Fibroblast of lung (primary cell): Measurements from ENCODE around the gene C1orf210. TPM values are rescaled to one million over a fixed set of nuclear protein-coding genes. Genes with fewer than 3 reads are reported as not detected.

ENCODE experiments used
- DNase-seq, 2 donors: peaks; one replicate each; pipeline versions ENCODE4 v3.0.0 to v3.0.0-alpha.2; 2010; ENCODE audit warnings: low read depth in 2 of 2
- H2AFZ ChIP-seq: 2 replicates; pipeline ENCODE4 v1.5.1; 2012; ENCODE audit warnings: low read length, control low read depth, inconsistent platforms
- H3K27ac ChIP-seq: 2 replicates; pipeline ENCODE4 v1.5.1; 2011; ENCODE audit warnings: low read length, control low read depth; ENCODE audit not compliant: insufficient read depth
- H3K27me3 ChIP-seq: 2 replicates; pipeline ENCODE4 v1.5.1; 2011; ENCODE audit warnings: mild to moderate bottlenecking, low read length; ENCODE audit not compliant: control insufficient read depth, insufficient read depth
- H3K36me3 ChIP-seq: 2 replicates; pipeline ENCODE4 v1.5.1; 2011; ENCODE audit warnings: low read length; ENCODE audit not compliant: control insufficient read depth, insufficient read depth
- H3K4me1 ChIP-seq: 2 replicates; pipeline ENCODE4 v1.5.1; 2011; ENCODE audit warnings: low read length; ENCODE audit not compliant: control insufficient read depth, insufficient read depth; ENCODE audit errors: extremely low read depth
- H3K4me2 ChIP-seq: 2 replicates; pipeline ENCODE4 v1.5.1; 2011; ENCODE audit warnings: low read length, control low read depth; ENCODE audit not compliant: insufficient read depth; ENCODE audit errors: extremely low read depth
- H3K4me3 ChIP-seq, 4 experiments: fragments of 200-600 bp in 1 of 4; sonication (generic) in 1 of 4; replicated peaks in 1 of 4; 2 replicates each; pipeline ENCODE4 v1.5.1; 2011 to 2016; ENCODE audit warnings: low read length in 4 of 4, low read depth in 3 of 4, mild to moderate bottlenecking in 3 of 4, control low read depth in 2 of 4, inconsistent platforms in 1 of 4, mixed read lengths in 1 of 4; ENCODE audit not compliant: insufficient read depth in 1 of 4; ENCODE audit errors: control extremely low read depth in 1 of 4
- H3K79me2 ChIP-seq: 2 replicates; pipeline ENCODE4 v1.5.1; 2012; ENCODE audit warnings: mild to moderate bottlenecking, low read length, inconsistent platforms; ENCODE audit not compliant: control insufficient read depth, insufficient read depth
- H3K9ac ChIP-seq: 2 replicates; pipeline ENCODE4 v1.5.1; 2011; ENCODE audit warnings: mild to moderate bottlenecking, low read length, control low read depth; ENCODE audit not compliant: insufficient read depth
- H3K9me3 ChIP-seq: 2 replicates; pipeline ENCODE4 v1.5.1; 2012; ENCODE audit warnings: low read depth, low read length; ENCODE audit not compliant: control insufficient read depth, insufficient read depth
- H4K20me1 ChIP-seq: 2 replicates; pipeline ENCODE4 v1.5.1; 2011; ENCODE audit warnings: low read length; ENCODE audit not compliant: control insufficient read depth, insufficient read depth; ENCODE audit errors: extremely low read depth
- EZH2 ChIP-seq: IDR thresholded peaks from 2 replicates; pipeline ENCODE4 v1.5.1; 2012; ENCODE audit warnings: low read length, control low read depth, mild to moderate bottlenecking; ENCODE audit errors: missing control alignments
- polyA plus RNA-seq, 2 donors: library from polyadenylated mRNA; depleted of rRNA in 1 of 2; stranded (reverse) in 1 of 2; unstranded in 1 of 2; fragments of >200 nt; gene quantifications; 2 replicates each; pipeline ENCODE4 v1.2.1, GENCODE V29; 2011 to 2012; ENCODE audit warnings: missing spikeins in 1 of 2
- total RNA-seq: library from RNA; depleted of rRNA; stranded (reverse); fragments of >200 nt; gene quantifications from 2 replicates; pipeline ENCODE4 v1.2.1, GENCODE V29; 2014
- TF ChIP-seq, protein P1 (sequence below), 2 donors: IDR thresholded peaks in 1 of 2; conservative IDR thresholded peaks in 1 of 2; 1 replicate in 1 of 2; 2 replicates in 1 of 2; pipeline ENCODE4 v1.5.1; 2011 to 2012; ENCODE audit warnings: low read length in 2 of 2, control low read depth in 1 of 2, inconsistent platforms in 1 of 2, low read depth in 1 of 2, mild to moderate bottlenecking in 1 of 2

The C1orf210 gene
- total and polyA plus RNA-seq, 2 donors (not counting 1 experiment from before 2014, with no cell fraction given), result not detected

GRCh38 chr1:43251024-43251423 is 34.4 kb downstream of the C1orf210 start:
- Histone ChIP-seq H3K36me3 (no peaks in the 10 kb centered on the region), H3K27ac (no peak overlapping the region), H3K27me3 (peaks cover 8% of the 10 kb centered on the region), H3K4me1 (no peaks in the 10 kb centered on the region), H3K79me2 (no peaks in the 10 kb centered on the region), H3K9me3 (no peaks in the 10 kb centered on the region), H3K9ac (no peak overlapping the region), H4K20me1 (no peaks in the 10 kb centered on the region), H2AFZ (no peak overlapping the region), H3K4me2 (no peak overlapping the region), H3K4me3 (no peak overlapping the region)
- no peak for TF ChIP-seq EZH2
- TF ChIP-seq, protein P1, sequence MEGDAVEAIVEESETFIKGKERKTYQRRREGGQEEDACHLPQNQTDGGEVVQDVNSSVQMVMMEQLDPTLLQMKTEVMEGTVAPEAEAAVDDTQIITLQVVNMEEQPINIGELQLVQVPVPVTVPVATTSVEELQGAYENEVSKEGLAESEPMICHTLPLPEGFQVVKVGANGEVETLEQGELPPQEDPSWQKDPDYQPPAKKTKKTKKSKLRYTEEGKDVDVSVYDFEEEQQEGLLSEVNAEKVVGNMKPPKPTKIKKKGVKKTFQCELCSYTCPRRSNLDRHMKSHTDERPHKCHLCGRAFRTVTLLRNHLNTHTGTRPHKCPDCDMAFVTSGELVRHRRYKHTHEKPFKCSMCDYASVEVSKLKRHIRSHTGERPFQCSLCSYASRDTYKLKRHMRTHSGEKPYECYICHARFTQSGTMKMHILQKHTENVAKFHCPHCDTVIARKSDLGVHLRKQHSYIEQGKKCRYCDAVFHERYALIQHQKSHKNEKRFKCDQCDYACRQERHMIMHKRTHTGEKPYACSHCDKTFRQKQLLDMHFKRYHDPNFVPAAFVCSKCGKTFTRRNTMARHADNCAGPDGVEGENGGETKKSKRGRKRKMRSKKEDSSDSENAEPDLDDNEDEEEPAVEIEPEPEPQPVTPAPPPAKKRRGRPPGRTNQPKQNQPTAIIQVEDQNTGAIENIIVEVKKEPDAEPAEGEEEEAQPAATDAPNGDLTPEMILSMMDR (conservative IDR thresholded peaks at IDR 0.05 in 1 of 2, IDR thresholded peaks at IDR 0.05 in 1 of 2; ENCODE audit: low read depth in 1 of 2, low read length in 2 of 2), result no peak
- no peak for DNase-seq

DNA sequence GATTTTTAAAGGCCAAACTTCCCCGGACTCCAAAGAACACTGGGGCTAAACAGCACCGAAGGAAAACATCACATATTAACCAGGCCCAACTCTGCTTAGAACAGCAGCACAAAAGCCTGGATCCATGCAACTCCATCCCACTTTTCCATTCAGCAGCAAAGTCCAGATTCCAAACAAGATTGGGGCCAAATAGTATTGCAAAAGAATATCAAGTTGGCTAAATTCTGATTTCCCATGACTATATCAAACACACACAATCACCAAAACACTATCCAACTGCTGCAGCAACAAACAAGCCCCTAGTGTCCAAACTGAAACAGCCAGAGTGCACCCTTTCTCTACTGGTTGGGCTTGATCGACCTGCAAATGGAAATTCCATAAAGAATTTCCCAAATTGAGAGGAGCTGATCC is 35.0 kb downstream of the C1orf210 start:
- no peak for DNase-seq
- H3K4me3 ChIP-seq, result no peak overlapping the region
- H3K36me3 ChIP-seq, result no peaks in the 10 kb centered on the region
- H3K9ac ChIP-seq, result no peak overlapping the region
- no peak overlapping the region for H3K27ac ChIP-seq
- H3K4me1 ChIP-seq, result no peaks in the 10 kb centered on the region
- no peaks in the 10 kb centered on the region for H4K20me1 ChIP-seq
- TF ChIP-seq, protein P1 (conservative IDR thresholded peaks at IDR 0.05 in 1 of 2, IDR thresholded peaks at IDR 0.05 in 1 of 2; ENCODE audit: low read depth in 1 of 2, low read length in 2 of 2), result no peak
- TF ChIP-seq EZH2, result no peak
- no peaks in the 10 kb centered on the region for H3K79me2 ChIP-seq
- no peak overlapping the region for H3K4me2 ChIP-seq
- peaks cover 8% of the 10 kb centered on the region for H3K27me3 ChIP-seq
- no peaks in the 10 kb centered on the region for H3K9me3 ChIP-seq
- no peak overlapping the region for H2AFZ ChIP-seq

DNA sequence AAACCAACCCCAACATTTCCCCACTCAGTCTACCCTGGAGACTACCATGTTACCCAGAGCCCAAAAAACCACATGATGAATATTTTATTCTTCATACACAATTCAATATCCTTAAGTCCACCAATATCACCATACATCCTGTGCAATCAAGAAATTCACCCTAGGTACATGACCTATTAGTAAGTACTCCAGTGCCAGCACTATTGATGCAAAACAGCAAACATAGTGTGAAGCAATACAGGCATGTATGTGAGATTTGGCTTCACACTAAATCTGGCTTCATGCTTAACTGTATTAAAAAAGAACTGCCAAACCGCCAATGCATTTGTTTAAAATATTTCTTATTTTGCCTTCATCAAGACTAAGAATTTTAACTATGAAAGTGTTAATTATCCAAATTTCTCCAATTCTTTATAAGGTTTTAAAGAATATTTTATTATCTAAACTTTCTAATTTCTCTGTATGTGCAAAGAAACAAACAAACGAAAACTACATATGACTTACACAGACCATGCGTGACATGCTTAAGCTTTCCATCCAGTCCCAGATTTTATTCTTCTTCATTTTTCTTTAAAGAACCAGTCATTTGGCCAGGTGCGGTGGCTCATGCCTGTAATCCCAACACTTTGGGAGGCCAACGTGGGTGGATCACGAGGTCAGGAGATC is 38.0 kb downstream of the C1orf210 start:
- Histone ChIP-seq H4K20me1 (no peaks in the 10 kb centered on the region), H3K4me1 (no peaks in the 10 kb centered on the region), H3K27me3 (no peaks in the 10 kb centered on the region), H3K4me3 (no peak overlapping the region), H3K27ac (no peak overlapping the region), H3K4me2 (no peak overlapping the region), H3K9ac (no peak overlapping the region), H3K79me2 (no peaks in the 10 kb centered on the region), H3K9me3 (no peaks in the 10 kb centered on the region), H2AFZ (no peak overlapping the region), H3K36me3 (no peaks in the 10 kb centered on the region)
- DNase-seq, result no peak
- no peak for TF ChIP-seq EZH2
- TF ChIP-seq, protein P1 (conservative IDR thresholded peaks at IDR 0.05 in 1 of 2, IDR thresholded peaks at IDR 0.05 in 1 of 2; ENCODE audit: low read depth in 1 of 2, low read length in 2 of 2), result no peak
